Mammary epithelial cell (primary cell): Measurements from ENCODE around the gene PADI2.

Source experiments
- EZH2 ChIP-seq: IDR thresholded peaks from 2 replicates; pipeline ENCODE4 v1.6.1; 2012; ENCODE audit warnings: low read length, inconsistent platforms, borderline replicate concordance
- TF ChIP-seq, protein P1 (sequence below), 2 donors: IDR thresholded peaks in 1 of 2; conservative IDR thresholded peaks in 1 of 2; 2 replicates each; pipeline ENCODE4 v1.5.1; 2011 to 2012; ENCODE audit warnings: inconsistent platforms in 2 of 2, low read length in 2 of 2, mild to moderate bottlenecking in 2 of 2, control low read depth in 1 of 2, low read depth in 1 of 2; ENCODE audit not compliant: insufficient read depth in 1 of 2; ENCODE audit errors: extremely low read depth in 1 of 2

GRCh38 chr1:17024721-17025120, 94.5 kb downstream of the PADI2 start:
- TF ChIP-seq, protein P1, sequence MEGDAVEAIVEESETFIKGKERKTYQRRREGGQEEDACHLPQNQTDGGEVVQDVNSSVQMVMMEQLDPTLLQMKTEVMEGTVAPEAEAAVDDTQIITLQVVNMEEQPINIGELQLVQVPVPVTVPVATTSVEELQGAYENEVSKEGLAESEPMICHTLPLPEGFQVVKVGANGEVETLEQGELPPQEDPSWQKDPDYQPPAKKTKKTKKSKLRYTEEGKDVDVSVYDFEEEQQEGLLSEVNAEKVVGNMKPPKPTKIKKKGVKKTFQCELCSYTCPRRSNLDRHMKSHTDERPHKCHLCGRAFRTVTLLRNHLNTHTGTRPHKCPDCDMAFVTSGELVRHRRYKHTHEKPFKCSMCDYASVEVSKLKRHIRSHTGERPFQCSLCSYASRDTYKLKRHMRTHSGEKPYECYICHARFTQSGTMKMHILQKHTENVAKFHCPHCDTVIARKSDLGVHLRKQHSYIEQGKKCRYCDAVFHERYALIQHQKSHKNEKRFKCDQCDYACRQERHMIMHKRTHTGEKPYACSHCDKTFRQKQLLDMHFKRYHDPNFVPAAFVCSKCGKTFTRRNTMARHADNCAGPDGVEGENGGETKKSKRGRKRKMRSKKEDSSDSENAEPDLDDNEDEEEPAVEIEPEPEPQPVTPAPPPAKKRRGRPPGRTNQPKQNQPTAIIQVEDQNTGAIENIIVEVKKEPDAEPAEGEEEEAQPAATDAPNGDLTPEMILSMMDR (conservative IDR thresholded peaks at IDR 0.05 in 1 of 2, IDR thresholded peaks at IDR 0.05 in 1 of 2; ENCODE audit: extremely low read depth in 1 of 2, insufficient read depth in 1 of 2, low read depth in 1 of 2, low read length in 2 of 2) = no peak
- no peak for TF ChIP-seq EZH2
